Measurements from ENCODE around the gene PCDHGA1.

The PCDHGA1 gene

DNA sequence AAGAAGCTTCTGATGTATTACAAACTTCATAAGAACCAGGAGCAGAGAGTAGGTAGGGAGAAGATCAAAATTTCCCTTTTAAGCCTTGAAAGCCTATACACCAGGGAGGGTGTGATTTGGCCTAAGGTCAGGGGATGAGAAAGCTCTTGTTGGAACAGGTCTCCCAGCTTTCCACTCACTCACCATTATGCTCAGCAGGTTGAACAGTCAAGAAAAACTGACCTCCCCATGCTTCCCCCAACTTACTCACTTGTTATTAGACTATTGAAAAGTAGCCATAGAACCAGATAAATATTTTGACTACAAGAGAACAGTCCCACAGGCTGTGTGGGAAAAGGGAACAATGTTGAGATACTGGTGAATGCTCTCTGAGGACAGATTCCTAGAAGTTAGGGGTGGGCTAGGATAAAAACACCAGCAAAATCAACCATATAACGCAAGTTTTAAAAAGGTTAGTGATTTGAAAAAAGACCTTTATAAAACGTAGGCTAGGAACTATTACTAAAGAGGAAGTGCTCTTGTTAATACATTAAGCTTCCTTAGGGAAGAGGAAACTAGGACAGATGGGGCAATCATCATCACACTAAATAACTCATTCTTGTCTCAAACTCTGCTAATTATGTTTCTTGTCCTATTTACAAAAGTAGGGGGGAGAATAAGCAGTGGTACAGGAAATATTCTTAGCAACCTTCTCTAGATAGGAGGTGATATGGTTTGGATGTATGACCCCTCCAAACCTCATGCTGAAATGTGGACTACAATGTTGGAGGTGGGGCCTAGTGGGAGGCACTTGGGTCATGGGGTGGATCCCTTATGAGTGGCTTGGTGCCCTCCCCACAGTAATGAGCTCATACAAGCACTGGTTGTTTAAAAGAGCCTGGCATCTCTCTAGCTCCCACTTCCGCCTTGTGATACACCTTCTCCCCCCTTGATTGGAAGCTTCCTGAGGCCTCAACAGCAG is 189.6 kb downstream of the PCDHGA1 start:
- Histone ChIP-seq H3K9me3 (ENCODE audit: insufficient read depth, low read length) (no peaks in the 10 kb centered on the region), H3K36me3 (ENCODE audit: low read length) (peaks cover 36% of the 10 kb centered on the region)

DNA sequence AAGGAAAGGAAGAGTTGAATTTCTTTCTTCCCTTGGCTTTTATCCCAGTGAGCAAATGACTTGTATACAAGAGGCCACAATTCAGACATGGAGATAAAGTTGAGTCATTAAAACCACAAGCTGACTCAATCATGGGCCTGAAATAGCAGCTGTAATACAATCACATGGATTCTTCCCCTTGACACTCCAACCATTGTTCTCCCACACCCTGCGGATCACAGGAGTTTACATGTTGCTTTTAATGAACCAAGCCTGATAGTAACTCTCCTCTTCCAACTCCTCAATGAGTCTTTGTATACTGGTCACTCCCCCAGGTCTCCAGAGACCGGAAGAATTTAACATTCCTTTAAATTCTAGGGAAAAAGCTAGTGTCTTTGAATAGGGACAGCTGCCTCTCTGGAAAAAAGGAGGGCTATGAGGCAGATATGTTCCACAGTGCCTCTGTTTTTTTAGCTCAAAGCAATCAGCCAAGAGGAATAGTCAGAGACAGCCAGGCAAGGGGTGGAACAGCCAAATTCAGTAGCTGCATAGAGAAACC is 191.0 kb downstream of the PCDHGA1 start:
- Histone ChIP-seq H3K27ac (ENCODE audit: low read depth, low read length) (peak overlapping the region; percentile 99), H3F3A (ENCODE audit: insufficient read depth) (peaks cover 54% of the 10 kb centered on the region), H3K36me3 (ENCODE audit: low read length) (peaks cover 36% of the 10 kb centered on the region)

More for the DNA sequence above, 189.6 kb downstream of the PCDHGA1 start:
- Histone ChIP-seq H3K27ac (ENCODE audit: low read depth, low read length) (peak overlapping the region; percentile 48), H3K4me3 (ENCODE audit: insufficient read depth, low read length, poor library complexity, severe bottlenecking) (no peak overlapping the region), H2AFZ (ENCODE audit: low read depth, low read length, severe bottlenecking) (no peak overlapping the region), H3K9me2 (replicated peaks; ENCODE audit: insufficient read depth, low read length) (no peaks in the 10 kb centered on the region), H3K4me2 (ENCODE audit: low read depth, low read length, poor library complexity, severe bottlenecking) (no peak overlapping the region), H3F3A (ENCODE audit: insufficient read depth) (peaks cover 54% of the 10 kb centered on the region), H3K79me2 (ENCODE audit: insufficient read depth, low read length) (peaks cover 28% of the 10 kb centered on the region), H3K27me3 (ENCODE audit: low read length) (no peaks in the 10 kb centered on the region), H4K20me1 (ENCODE audit: low read depth, low read length) (no peaks in the 10 kb centered on the region), H3K9ac (ENCODE audit: low read length) (no peak overlapping the region)
- TF ChIP-seq EZH2phosphoT487 (conservative IDR thresholded peaks at IDR 0.05; ENCODE audit: low read length), result no peak
- TF ChIP-seq, protein P1, sequence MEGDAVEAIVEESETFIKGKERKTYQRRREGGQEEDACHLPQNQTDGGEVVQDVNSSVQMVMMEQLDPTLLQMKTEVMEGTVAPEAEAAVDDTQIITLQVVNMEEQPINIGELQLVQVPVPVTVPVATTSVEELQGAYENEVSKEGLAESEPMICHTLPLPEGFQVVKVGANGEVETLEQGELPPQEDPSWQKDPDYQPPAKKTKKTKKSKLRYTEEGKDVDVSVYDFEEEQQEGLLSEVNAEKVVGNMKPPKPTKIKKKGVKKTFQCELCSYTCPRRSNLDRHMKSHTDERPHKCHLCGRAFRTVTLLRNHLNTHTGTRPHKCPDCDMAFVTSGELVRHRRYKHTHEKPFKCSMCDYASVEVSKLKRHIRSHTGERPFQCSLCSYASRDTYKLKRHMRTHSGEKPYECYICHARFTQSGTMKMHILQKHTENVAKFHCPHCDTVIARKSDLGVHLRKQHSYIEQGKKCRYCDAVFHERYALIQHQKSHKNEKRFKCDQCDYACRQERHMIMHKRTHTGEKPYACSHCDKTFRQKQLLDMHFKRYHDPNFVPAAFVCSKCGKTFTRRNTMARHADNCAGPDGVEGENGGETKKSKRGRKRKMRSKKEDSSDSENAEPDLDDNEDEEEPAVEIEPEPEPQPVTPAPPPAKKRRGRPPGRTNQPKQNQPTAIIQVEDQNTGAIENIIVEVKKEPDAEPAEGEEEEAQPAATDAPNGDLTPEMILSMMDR (IDR thresholded peaks at IDR 0.05; ENCODE audit: insufficient read depth, low read length, poor library complexity, severe bottlenecking), result no peak

GRCh38 chr5:141522301-141522700 is 192.0 kb downstream of the PCDHGA1 start:
- Histone ChIP-seq H3K79me2 (ENCODE audit: insufficient read depth, low read length) (peaks cover 41% of the 10 kb centered on the region), H3K4me2 (ENCODE audit: low read depth, low read length, poor library complexity, severe bottlenecking) (peak overlapping the region; percentile 26), H3K27ac (ENCODE audit: low read depth, low read length) (peak overlapping the region; percentile 99), H3K9me3 (ENCODE audit: insufficient read depth, low read length) (no peaks in the 10 kb centered on the region), H3K4me3 (ENCODE audit: insufficient read depth, low read length, poor library complexity, severe bottlenecking) (no peak overlapping the region), H4K20me1 (ENCODE audit: low read depth, low read length) (no peaks in the 10 kb centered on the region), H2AFZ (ENCODE audit: low read depth, low read length, severe bottlenecking) (no peak overlapping the region), H3K9me2 (replicated peaks; ENCODE audit: insufficient read depth, low read length) (no peaks in the 10 kb centered on the region), H3K27me3 (ENCODE audit: low read length) (no peaks in the 10 kb centered on the region), H3K36me3 (ENCODE audit: low read length) (peaks cover 36% of the 10 kb centered on the region), H3F3A (ENCODE audit: insufficient read depth) (peaks cover 54% of the 10 kb centered on the region), H3K9ac (ENCODE audit: low read length) (peak overlapping the region; percentile 26)
- TF ChIP-seq EZH2phosphoT487 (conservative IDR thresholded peaks at IDR 0.05; ENCODE audit: low read length), result no peak
- TF ChIP-seq, protein P1 (IDR thresholded peaks at IDR 0.05; ENCODE audit: insufficient read depth, low read length, poor library complexity, severe bottlenecking), result no peak

More for the DNA sequence above, 191.0 kb downstream of the PCDHGA1 start:
- no peak overlapping the region for H3K4me3 ChIP-seq (ENCODE audit: insufficient read depth, low read length, poor library complexity, severe bottlenecking)
- no peak overlapping the region for H2AFZ ChIP-seq (ENCODE audit: low read depth, low read length, severe bottlenecking)
- no peaks in the 10 kb centered on the region for H4K20me1 ChIP-seq (ENCODE audit: low read depth, low read length)
- H3K9me3 ChIP-seq (ENCODE audit: insufficient read depth, low read length), result no peaks in the 10 kb centered on the region
- H3K4me2 ChIP-seq (ENCODE audit: low read depth, low read length, poor library complexity, severe bottlenecking), result no peak overlapping the region
- no peaks in the 10 kb centered on the region for H3K27me3 ChIP-seq (ENCODE audit: low read length)
- H3K9me2 ChIP-seq (replicated peaks; ENCODE audit: insufficient read depth, low read length), result no peaks in the 10 kb centered on the region
- TF ChIP-seq EZH2phosphoT487 (conservative IDR thresholded peaks at IDR 0.05; ENCODE audit: low read length), result no peak
- TF ChIP-seq, protein P1 (IDR thresholded peaks at IDR 0.05; ENCODE audit: insufficient read depth, low read length, poor library complexity, severe bottlenecking), result no peak
- H3K9ac ChIP-seq (ENCODE audit: low read length), result no peak overlapping the region
- peaks cover 32% of the 10 kb centered on the region for H3K79me2 ChIP-seq (ENCODE audit: insufficient read depth, low read length)

Data from SU-DHL-6 (cell line).